Measurements from ENCODE around the gene SDF2. TPM values are rescaled to one million over a fixed set of nuclear protein-coding genes. Genes with fewer than 3 reads are reported as not detected.

Gene SDF2
- total RNA-seq, 2 experiments from 2014 or later, result 51.7 to 54.5 TPM

- no peaks in the 10 kb centered on the region for H3K9me3 Mint-ChIP-seq (ENCODE audit: insufficient read depth)
- H3K27ac Mint-ChIP-seq, result no peak overlapping the region
- no peak overlapping the region for H3K4me3 Mint-ChIP-seq
- ChIA-PET POLR2A (interaction anchor here (2.1 kb wide), 1 partner anchor 9 kb away, joined by 15 read pairs; the partner anchor contains the start of gene PROCA1), CTCF (interaction anchor here (1.1 to 1.5 kb wide), 3 partner anchors 9 to 58 kb away, joined by 3 to 4 read pairs (median 4); partner anchors contain the start of gene PROCA1)
- DNase-seq (no peak), ATAC-seq (no peak)
- no peaks in the 10 kb centered on the region for H3K4me1 Mint-ChIP-seq (ENCODE audit: low read depth)
- H3K36me3 Mint-ChIP-seq (ENCODE audit: low read depth), result peaks cover 64% of the 10 kb centered on the region
- no peaks in the 10 kb centered on the region for H3K27me3 Mint-ChIP-seq (ENCODE audit: low read depth)
Measured at GRCh38 chr17:28702026-28702751, 40.5 kb upstream of the SDF2 start.

- no peak overlapping the region for H3K4me3 Mint-ChIP-seq
- H3K27ac Mint-ChIP-seq, result no peak overlapping the region
- peaks cover 66% of the 10 kb centered on the region for H3K36me3 Mint-ChIP-seq (ENCODE audit: low read depth)
- POLR2A ChIA-PET, result interaction anchor here (2.1 kb wide), 1 partner anchor 10 kb away, joined by 15 read pairs; the partner anchor contains the start of gene PROCA1
- ATAC-seq (no peak), DNase-seq (no peak)
- no peaks in the 10 kb centered on the region for H3K27me3 Mint-ChIP-seq (ENCODE audit: low read depth)
- no peaks in the 10 kb centered on the region for H3K9me3 Mint-ChIP-seq (ENCODE audit: insufficient read depth)
- CTCF ChIA-PET, result no interaction called here
- H3K4me1 Mint-ChIP-seq (ENCODE audit: low read depth), result no peaks in the 10 kb centered on the region
Measured at GRCh38 chr17:28700830-28701492, 39.3 kb upstream of the SDF2 start.

GRCh38 chr17:28700278-28700677 lies 38.6 kb upstream of the SDF2 start:
- no peaks in the 10 kb centered on the region for H3K27me3 Mint-ChIP-seq (ENCODE audit: low read depth)
- POLR2A ChIA-PET, result no interaction called here
- H3K4me3 Mint-ChIP-seq, result no peak overlapping the region
- no peak for ATAC-seq
- CTCF ChIA-PET, result no interaction called here
- H3K9me3 Mint-ChIP-seq (ENCODE audit: insufficient read depth), result no peaks in the 10 kb centered on the region
- no peak for DNase-seq
- H3K27ac Mint-ChIP-seq, result no peak overlapping the region
- no peaks in the 10 kb centered on the region for H3K4me1 Mint-ChIP-seq (ENCODE audit: low read depth)
- peaks cover 71% of the 10 kb centered on the region for H3K36me3 Mint-ChIP-seq (ENCODE audit: low read depth)

- Mint-ChIP-seq H3K36me3 (ENCODE audit: low read depth) (peaks cover 76% of the 10 kb centered on the region), H3K27me3 (ENCODE audit: low read depth) (no peaks in the 10 kb centered on the region), H3K4me1 (ENCODE audit: low read depth) (no peaks in the 10 kb centered on the region), H3K27ac (no peak overlapping the region), H3K4me3 (no peak overlapping the region), H3K9me3 (ENCODE audit: insufficient read depth) (no peaks in the 10 kb centered on the region)
- CTCF ChIA-PET, result interaction anchor here (1.2 kb wide), 1 partner anchor 54 kb away, joined by 3 read pairs; no protein-coding TSS in a partner anchor
- DNase-seq (no peak), ATAC-seq (no peak)
- POLR2A ChIA-PET, result interaction anchor here (0.9 kb wide), 1 partner anchor 13 kb away, joined by 4 read pairs; the partner anchor contains the start of gene PROCA1
Measured at GRCh38 chr17:28698253-28698941, 36.7 kb upstream of the SDF2 start.

GRCh38 chr17:28693869-28694268 lies 32.2 kb upstream of the SDF2 start:
- H3K9me3 Mint-ChIP-seq (ENCODE audit: insufficient read depth), result no peaks in the 10 kb centered on the region
- no peak overlapping the region for H3K27ac Mint-ChIP-seq
- POLR2A ChIA-PET, result interaction anchor here (0.6 to 1.5 kb wide), 3 partner anchors 18 to 287 kb away, joined by 3 read pairs; no protein-coding TSS in a partner anchor
- ATAC-seq (no peak), DNase-seq (no peak)
- H3K27me3 Mint-ChIP-seq (ENCODE audit: low read depth), result no peaks in the 10 kb centered on the region
- CTCF ChIA-PET, result interaction anchor here (1.3 kb wide), 1 partner anchor 47 kb away, joined by 3 read pairs; no protein-coding TSS in a partner anchor
- H3K4me1 Mint-ChIP-seq (ENCODE audit: low read depth), result no peaks in the 10 kb centered on the region
- peaks cover 69% of the 10 kb centered on the region for H3K36me3 Mint-ChIP-seq (ENCODE audit: low read depth)
- no peak overlapping the region for H3K4me3 Mint-ChIP-seq

GRCh38 chr17:28689011-28689410 lies 27.3 kb upstream of the SDF2 start:
- Mint-ChIP-seq H3K9me3 (ENCODE audit: insufficient read depth) (no peaks in the 10 kb centered on the region), H3K27me3 (ENCODE audit: low read depth) (no peaks in the 10 kb centered on the region), H3K27ac (no peak overlapping the region), H3K36me3 (ENCODE audit: low read depth) (peaks cover 69% of the 10 kb centered on the region), H3K4me1 (ENCODE audit: low read depth) (no peaks in the 10 kb centered on the region), H3K4me3 (no peak overlapping the region)
- DNase-seq, result no peak
- ChIA-PET POLR2A (no interaction called here), CTCF (interaction anchor here (1.1 to 1.5 kb wide), 2 partner anchors 42 to 45 kb away, joined by 3 read pairs; no protein-coding TSS in a partner anchor)
- no peak for ATAC-seq

GRCh38 chr17:28688481-28688880 lies 26.8 kb upstream of the SDF2 start:
- ATAC-seq (no peak), DNase-seq (no peak)
- no peaks in the 10 kb centered on the region for H3K27me3 Mint-ChIP-seq (ENCODE audit: low read depth)
- CTCF ChIA-PET, result interaction anchor here (1.5 kb wide), 1 partner anchor 42 kb away, joined by 3 read pairs; no protein-coding TSS in a partner anchor
- no peak overlapping the region for H3K27ac Mint-ChIP-seq
- no peaks in the 10 kb centered on the region for H3K4me1 Mint-ChIP-seq (ENCODE audit: low read depth)
- H3K9me3 Mint-ChIP-seq (ENCODE audit: insufficient read depth), result no peaks in the 10 kb centered on the region
- H3K4me3 Mint-ChIP-seq, result no peak overlapping the region
- POLR2A ChIA-PET, result interaction anchor here (1.4 kb wide), 1 partner anchor 23 kb away, joined by 3 read pairs; the partner anchor contains the start of gene PROCA1
- peaks cover 67% of the 10 kb centered on the region for H3K36me3 Mint-ChIP-seq (ENCODE audit: low read depth)

- ATAC-seq (no peak), DNase-seq (no peak)
- H3K27me3 Mint-ChIP-seq (ENCODE audit: low read depth), result no peaks in the 10 kb centered on the region
- H3K27ac Mint-ChIP-seq, result peak overlapping the region; percentile 6
- ChIA-PET CTCF (interaction anchor here (1.0 kb wide), 1 partner anchor 39 kb away, joined by 3 read pairs; no protein-coding TSS in a partner anchor), POLR2A (no interaction called here)
- no peaks in the 10 kb centered on the region for H3K9me3 Mint-ChIP-seq (ENCODE audit: insufficient read depth)
- H3K36me3 Mint-ChIP-seq (ENCODE audit: low read depth), result peaks cover 75% of the 10 kb centered on the region
- no peak overlapping the region for H3K4me3 Mint-ChIP-seq
- H3K4me1 Mint-ChIP-seq (ENCODE audit: low read depth), result no peaks in the 10 kb centered on the region
Measured at GRCh38 chr17:28686296-28686695, 24.6 kb upstream of the SDF2 start.

GRCh38 chr17:28685366-28685765 lies 23.7 kb upstream of the SDF2 start:
- Mint-ChIP-seq H3K9me3 (ENCODE audit: insufficient read depth) (no peaks in the 10 kb centered on the region), H3K36me3 (ENCODE audit: low read depth) (peaks cover 75% of the 10 kb centered on the region), H3K4me3 (no peak overlapping the region), H3K27ac (no peak overlapping the region), H3K4me1 (ENCODE audit: low read depth) (no peaks in the 10 kb centered on the region), H3K27me3 (ENCODE audit: low read depth) (no peaks in the 10 kb centered on the region)
- ATAC-seq (no peak), DNase-seq (no peak)
- ChIA-PET POLR2A (no interaction called here), CTCF (no interaction called here)

- no peaks in the 10 kb centered on the region for H3K4me1 Mint-ChIP-seq (ENCODE audit: low read depth)
- ATAC-seq (no peak), DNase-seq (no peak)
- H3K27me3 Mint-ChIP-seq (ENCODE audit: low read depth), result no peaks in the 10 kb centered on the region
- no peak overlapping the region for H3K4me3 Mint-ChIP-seq
- CTCF ChIA-PET, result no interaction called here
- POLR2A ChIA-PET, result interaction anchor here (0.7 kb wide), 1 partner anchor 35 kb away, joined by 3 read pairs; no protein-coding TSS in a partner anchor
- no peaks in the 10 kb centered on the region for H3K9me3 Mint-ChIP-seq (ENCODE audit: insufficient read depth)
- peaks cover 72% of the 10 kb centered on the region for H3K36me3 Mint-ChIP-seq (ENCODE audit: low read depth)
- no peak overlapping the region for H3K27ac Mint-ChIP-seq
Measured at GRCh38 chr17:28684963-28685362, 23.3 kb upstream of the SDF2 start.

- Mint-ChIP-seq H3K4me1 (ENCODE audit: low read depth) (no peaks in the 10 kb centered on the region), H3K27ac (no peak overlapping the region), H3K27me3 (ENCODE audit: low read depth) (no peaks in the 10 kb centered on the region), H3K4me3 (no peak overlapping the region), H3K9me3 (ENCODE audit: insufficient read depth) (no peaks in the 10 kb centered on the region), H3K36me3 (ENCODE audit: low read depth) (peaks cover 66% of the 10 kb centered on the region)
- ChIA-PET CTCF (interaction anchor here (0.7 to 1.5 kb wide), 3 partner anchors 14 to 70 kb away, joined by 3 read pairs; no protein-coding TSS in a partner anchor), POLR2A (interaction anchor here (1.1 kb wide), 1 partner anchor 9 kb away, joined by 3 read pairs; no protein-coding TSS in a partner anchor)
- ATAC-seq, result no peak
- no peak for DNase-seq
Measured at GRCh38 chr17:28682655-28683054, 20.9 kb upstream of the SDF2 start.

Data from activated CD8-positive, alpha-beta T cell treated with anti-CD3 and anti-CD28 coated beads, Interleukin-2, amount 10 ng/mL, durations not matched to agents 7 days and 5 days (primary cell).